ENCODE data around the gene PPP6R3. TPM values are rescaled to one million over a fixed set of nuclear protein-coding genes. Genes with fewer than 3 reads are reported as not detected.

Gene PPP6R3
- total RNA-seq, 2 donors from 2014 or later: 118 to 146 TPM

- 60% methylated on average over 4 of the region's 4 CpGs for WGBS
- H3K9me3 ChIP-seq: no peaks in the 10 kb centered on the region
- H3K4me3 ChIP-seq: no peak overlapping the region
- no peaks in the 10 kb centered on the region for H3K36me3 ChIP-seq
- H3K27me3 ChIP-seq (replicated peaks; ENCODE audit: insufficient read depth): no peaks in the 10 kb centered on the region
- DNase-seq (ENCODE audit: low spot score): no peak
- no peak overlapping the region for H3K27ac ChIP-seq
- H3K4me1 ChIP-seq (replicated peaks): peaks cover 5% of the 10 kb centered on the region
- intact Hi-C loops (cut with DNase I): no loop called here
- TF ChIP-seq POLR2AphosphoS5 (IDR thresholded peaks at IDR 0.05) (no peak), CTCF (IDR thresholded peaks at IDR 0.05) (no peak), POLR2A (IDR thresholded peaks at IDR 0.05) (no peak)
Measured at GRCh38 chr11:68525930-68526329, 65.4 kb downstream of the PPP6R3 start.

GRCh38 chr11:68527585-68527984 lies 67.0 kb downstream of the PPP6R3 start:
- Histone ChIP-seq H3K9me3 (no peaks in the 10 kb centered on the region), H3K27ac (no peak overlapping the region), H3K27me3 (replicated peaks; ENCODE audit: insufficient read depth) (no peaks in the 10 kb centered on the region), H3K4me1 (replicated peaks) (peaks cover 5% of the 10 kb centered on the region), H3K36me3 (no peaks in the 10 kb centered on the region), H3K4me3 (no peak overlapping the region)
- TF ChIP-seq CTCF (IDR thresholded peaks at IDR 0.05): no peak
- no peak for TF ChIP-seq POLR2A (IDR thresholded peaks at IDR 0.05)
- no peak for TF ChIP-seq POLR2AphosphoS5 (IDR thresholded peaks at IDR 0.05)
- DNase-seq (ENCODE audit: low spot score): no peak
- intact Hi-C loops (cut with DNase I): no loop called here
- WGBS: 98% methylated on average over 4 of the region's 4 CpGs

GRCh38 chr11:68528630-68529029 lies 68.1 kb downstream of the PPP6R3 start:
- peaks cover 5% of the 10 kb centered on the region for H3K4me1 ChIP-seq (replicated peaks)
- no peak overlapping the region for H3K4me3 ChIP-seq
- peak; percentile 33 for DNase-seq (ENCODE audit: low spot score)
- intact Hi-C loops (cut with DNase I): no loop called here
- no peaks in the 10 kb centered on the region for H3K36me3 ChIP-seq
- WGBS: 45% methylated on average over 5 of the region's 5 CpGs
- H3K9me3 ChIP-seq: no peaks in the 10 kb centered on the region
- H3K27ac ChIP-seq: no peak overlapping the region
- TF ChIP-seq CTCF (IDR thresholded peaks at IDR 0.05) (no peak), POLR2AphosphoS5 (IDR thresholded peaks at IDR 0.05) (peak; percentile 73)
- no peaks in the 10 kb centered on the region for H3K27me3 ChIP-seq (replicated peaks; ENCODE audit: insufficient read depth)

- Histone ChIP-seq H3K4me3 (no peak overlapping the region), H3K27ac (peak overlapping the region in 1 of 2 donors; percentile 20), H3K36me3 (no peaks in the 10 kb centered on the region), H3K4me1 (replicated peaks) (peaks cover 9% of the 10 kb centered on the region), H3K9me3 (no peaks in the 10 kb centered on the region), H3K27me3 (replicated peaks; ENCODE audit: insufficient read depth) (no peaks in the 10 kb centered on the region)
- 92% methylated on average over 4 of the region's 4 CpGs for WGBS
- DNase-seq (ENCODE audit: low spot score): no peak
- TF ChIP-seq POLR2AphosphoS5 (IDR thresholded peaks at IDR 0.05) (no peak), POLR2A (IDR thresholded peaks at IDR 0.05) (no peak), CTCF (IDR thresholded peaks at IDR 0.05) (no peak)
- intact Hi-C loops (cut with DNase I): no loop called here
Measured at GRCh38 chr11:68531129-68531693, 70.7 kb downstream of the PPP6R3 start.

- Histone ChIP-seq H3K36me3 (no peaks in the 10 kb centered on the region), H3K4me1 (replicated peaks) (peaks cover 20% of the 10 kb centered on the region), H3K27me3 (replicated peaks; ENCODE audit: insufficient read depth) (no peaks in the 10 kb centered on the region), H3K9me3 (no peaks in the 10 kb centered on the region), H3K4me3 (no peak overlapping the region), H3K27ac (no peak overlapping the region)
- 89% methylated on average over 5 of the region's 5 CpGs for WGBS
- no peak for DNase-seq (ENCODE audit: low spot score)
- intact Hi-C loops (cut with DNase I): no loop called here
- TF ChIP-seq POLR2AphosphoS5 (IDR thresholded peaks at IDR 0.05) (peak; percentile 10), POLR2A (IDR thresholded peaks at IDR 0.05) (no peak)
Measured at GRCh38 chr11:68532727-68533369, 72.3 kb downstream of the PPP6R3 start.
